ENCODE results near the gene ZNF311. TPM values are rescaled to one million over a fixed set of nuclear protein-coding genes. Genes with fewer than 3 reads are reported as not detected.

ZNF311 gene
- total RNA-seq, 1 donor: 1.3 TPM

GRCh38 chr6:29009358-29009757 is 4.2 kb upstream of the ZNF311 start:
- no peak overlapping the region for H3K4me3 ChIP-seq (ENCODE audit: low read depth, low read length)
- no peak for TF ChIP-seq CTCF (IDR thresholded peaks at IDR 0.05; ENCODE audit: insufficient read depth, low read length)
- DNase-seq (ENCODE audit: low read depth): no peak

- no peak for TF ChIP-seq CTCF (IDR thresholded peaks at IDR 0.05; ENCODE audit: insufficient read depth, low read length)
- H3K4me3 ChIP-seq (ENCODE audit: low read depth, low read length): no peak overlapping the region
- DNase-seq (ENCODE audit: low read depth): no peak
Measured at GRCh38 chr6:29008089-29008488, 3.0 kb upstream of the ZNF311 start.

GRCh38 chr6:28996844-28997510 is 8.1 kb downstream of the ZNF311 start:
- DNase-seq (ENCODE audit: low read depth): no peak
- no peak for TF ChIP-seq CTCF (IDR thresholded peaks at IDR 0.05; ENCODE audit: insufficient read depth, low read length)

GRCh38 chr6:28995093-28995650 is 9.9 kb downstream of the ZNF311 start:
- no peak overlapping the region for H3K4me3 ChIP-seq (ENCODE audit: low read depth, low read length)
- no peak for DNase-seq (ENCODE audit: low read depth)
- no peak for TF ChIP-seq CTCF (IDR thresholded peaks at IDR 0.05; ENCODE audit: insufficient read depth, low read length)

More at GRCh38 chr6:28996844-28997510, 8.1 kb downstream of the ZNF311 start:
- no peak overlapping the region for H3K4me3 ChIP-seq (ENCODE audit: low read depth, low read length)

- TF ChIP-seq CTCF (IDR thresholded peaks at IDR 0.05; ENCODE audit: insufficient read depth, low read length): peak; percentile 32
- H3K4me3 ChIP-seq (ENCODE audit: low read depth, low read length): peak overlapping the region; percentile 53
- DNase-seq (ENCODE audit: low read depth): peak; percentile 52
Measured at GRCh38 chr6:28988536-28989311, 16.4 kb downstream of the ZNF311 start.

- no peak for TF ChIP-seq CTCF (IDR thresholded peaks at IDR 0.05; ENCODE audit: insufficient read depth, low read length)
- peak; percentile 98 for DNase-seq (ENCODE audit: low read depth)
- H3K4me3 ChIP-seq (ENCODE audit: low read depth, low read length): peak overlapping the region; percentile 64
Measured at GRCh38 chr6:28985462-28986164, 19.5 kb downstream of the ZNF311 start.
